GM12891 (cell line): ENCODE data around the gene KRTAP5-6.

Source experiments
- POLR2A ChIP-seq: IDR thresholded peaks from 2 replicates; pipeline ENCODE4 v1.6.1; 2011; ENCODE audit warnings: low read depth, low read length, control low read depth
- POLR2AphosphoS5 ChIP-seq: IDR thresholded peaks from 2 replicates; pipeline ENCODE4 v1.6.1; 2011; ENCODE audit warnings: low read depth, low read length, control low read depth
- POU2F2 ChIP-seq: IDR thresholded peaks from 2 replicates; pipeline ENCODE4 v1.6.1; 2011; ENCODE audit warnings: low read depth, mild to moderate bottlenecking, control low read depth, low read length, moderate library complexity
- SPI1 ChIP-seq: IDR thresholded peaks from 2 replicates; pipeline ENCODE4 v1.6.1; 2011; ENCODE audit warnings: low read depth, low read length, control low read depth
- TAF1 ChIP-seq: IDR thresholded peaks from 2 replicates; pipeline ENCODE4 v1.6.1; 2011; ENCODE audit warnings: low read depth, low read length, control low read depth

DNA sequence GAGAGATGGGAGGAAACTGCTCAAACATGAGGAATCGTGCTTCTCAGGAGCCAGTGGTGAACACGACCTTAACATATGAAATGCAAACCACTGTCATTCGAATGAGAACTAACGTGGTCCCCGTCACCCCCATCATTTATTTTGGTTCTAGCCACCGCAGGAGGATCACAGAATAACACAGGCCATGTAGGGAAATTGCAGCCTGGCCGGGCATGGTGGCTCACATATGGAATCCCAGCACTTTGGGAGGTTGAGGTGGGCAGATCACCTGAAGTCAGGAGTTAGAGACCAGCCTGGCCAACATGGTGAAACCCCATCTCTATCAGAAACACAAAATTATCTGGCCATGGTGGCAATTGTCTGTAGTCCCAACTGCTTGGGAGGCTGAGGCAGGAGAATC, 40.3 kb upstream of the KRTAP5-6 start:
- TF ChIP-seq POLR2A (no peak), TAF1 (no peak), POLR2AphosphoS5 (no peak), POU2F2 (no peak), SPI1 (no peak)
